Activated B cell treated with CpG ODN at 0.5 μM for 24 hours (primary cell): ENCODE measurements around the gene AUTS2. TPM values are rescaled to one million over a fixed set of nuclear protein-coding genes. Genes with fewer than 3 reads are reported as not detected.
"Not testable (repeated sequence)": the region's sequence is repeated elsewhere in the genome, so short reads cannot be mapped to it uniquely, and the experiment has no call there.

ENCODE experiments used
- ATAC-seq: fragments of 200-7000 bp; cut with Tn5 transposase; one replicate; pipeline ENCODE4 v1.10.0; 2021; ENCODE audit warnings: low read depth, mild to moderate bottlenecking, moderate library complexity
- CTCF ChIA-PET: fragments of 350-600 bp; sonication (Branson Sonifier 250); formaldehyde crosslinking; loops from one replicate; lab custom pipeline; 2021; ENCODE audit warnings: antibody characterized with exemption; lab: Charles Lee
- POLR2A ChIA-PET: fragments of 350-600 bp; sonication (Branson Sonifier 250); formaldehyde crosslinking; loops from one replicate; lab custom pipeline; 2021; ENCODE audit warnings: antibody characterized with exemption; lab: Charles Lee
- DNase-seq: peaks from one replicate; pipeline ENCODE4 v3.0.0; 2022
- H3K27ac Mint-ChIP-seq: one replicate; pipeline ENCODE4 v1.8.0; 2020; ENCODE audit warnings: mixed read lengths
- H3K27me3 Mint-ChIP-seq: one replicate; pipeline ENCODE4 v1.8.0; 2021; ENCODE audit warnings: mixed read lengths
- H3K36me3 Mint-ChIP-seq: one replicate; pipeline ENCODE4 v1.8.0; 2021; ENCODE audit warnings: low read depth, mixed read lengths
- H3K4me1 Mint-ChIP-seq: one replicate; pipeline ENCODE4 v1.8.0; 2021; ENCODE audit warnings: mixed read lengths
- H3K4me3 Mint-ChIP-seq: one replicate; pipeline ENCODE4 v1.8.0; 2020; ENCODE audit warnings: mild to moderate bottlenecking, mixed read lengths
- H3K9me3 Mint-ChIP-seq: one replicate; pipeline ENCODE4 v1.8.0; 2020; ENCODE audit warnings: mixed read lengths
- CTCF ChIP-seq: fragments of 200-600 bp; IDR thresholded peaks from one replicate; pipeline ENCODE4 v1.8.0; 2022; ENCODE audit warnings: antibody characterized with exemption, mild to moderate bottlenecking
- intact Hi-C: fragments of 100-400 bp; cut with micrococcal nuclease; formaldehyde crosslinking; loops from one replicate; pipeline ENCODE4 v1.15.1; 2024
- total RNA-seq: library from RNA; stranded (reverse); gene quantifications from 2 replicates; pipeline ENCODE4 v1.2.3, GENCODE V29; 2022

Gene AUTS2
- total RNA-seq, 1 donor from 2014 or later: 15.9 TPM

- ATAC-seq (no peak), DNase-seq (no peak)
- Mint-ChIP-seq H3K36me3 (peaks cover 7% of the 10 kb centered on the region), H3K9me3 (peaks cover 6% of the 10 kb centered on the region), H3K27me3 (no peaks in the 10 kb centered on the region), H3K4me3 (no peak overlapping the region), H3K27ac (no peak overlapping the region), H3K4me1 (peaks cover 6% of the 10 kb centered on the region)
- POLR2A ChIA-PET: no interaction called here
- CTCF ChIA-PET: no interaction called here
- no peak for TF ChIP-seq CTCF
- intact Hi-C loops: no loop called here
Observed at GRCh38 chr7:70726951-70727378, 1128.7 kb downstream of the AUTS2 start.

GRCh38 chr7:70727861-70728260, 1129.6 kb downstream of the AUTS2 start:
- Mint-ChIP-seq H3K27ac (no peak overlapping the region), H3K4me1 (peaks cover 6% of the 10 kb centered on the region), H3K9me3 (peaks cover 6% of the 10 kb centered on the region), H3K27me3 (no peaks in the 10 kb centered on the region), H3K36me3 (peaks cover 7% of the 10 kb centered on the region), H3K4me3 (no peak overlapping the region)
- ChIA-PET CTCF (no interaction called here), POLR2A (no interaction called here)
- TF ChIP-seq CTCF: no peak
- ATAC-seq (no peak), DNase-seq (no peak)
- intact Hi-C loops: no loop called here

- Mint-ChIP-seq H3K4me3 (no peak overlapping the region), H3K27ac (no peak overlapping the region), H3K4me1 (peaks cover 6% of the 10 kb centered on the region), H3K36me3 (peaks cover 7% of the 10 kb centered on the region), H3K9me3 (peaks cover 6% of the 10 kb centered on the region), H3K27me3 (no peaks in the 10 kb centered on the region)
- POLR2A ChIA-PET: no interaction called here
- intact Hi-C loops: no loop called here
- ATAC-seq: no peak
- no peak for TF ChIP-seq CTCF
- CTCF ChIA-PET: no interaction called here
- DNase-seq: no peak
Observed at GRCh38 chr7:70728872-70729552, 1130.7 kb downstream of the AUTS2 start.

- H3K4me3 Mint-ChIP-seq, intact Hi-C loops, CTCF ChIA-PET, ATAC-seq, POLR2A ChIA-PET, DNase-seq, H3K36me3 Mint-ChIP-seq, H3K9me3 Mint-ChIP-seq, H3K27ac Mint-ChIP-seq, H3K4me1 Mint-ChIP-seq, H3K27me3 Mint-ChIP-seq: not testable (repeated sequence)
Observed at GRCh38 chr7:70729553-70730157, 1131.4 kb downstream of the AUTS2 start.

GRCh38 chr7:70730451-70731110, 1132.3 kb downstream of the AUTS2 start:
- ATAC-seq (no peak), DNase-seq (no peak)
- H3K9me3 Mint-ChIP-seq: peaks cover 6% of the 10 kb centered on the region
- intact Hi-C loops: no loop called here
- H3K4me1 Mint-ChIP-seq: peaks cover 6% of the 10 kb centered on the region
- POLR2A ChIA-PET: no interaction called here
- H3K4me3 Mint-ChIP-seq: no peak overlapping the region
- H3K27me3 Mint-ChIP-seq: no peaks in the 10 kb centered on the region
- H3K36me3 Mint-ChIP-seq: peaks cover 7% of the 10 kb centered on the region
- CTCF ChIA-PET: no interaction called here
- TF ChIP-seq CTCF: no peak
- no peak overlapping the region for H3K27ac Mint-ChIP-seq
